ENCODE measurements around the gene PSMD12. TPM values are rescaled to one million over a fixed set of nuclear protein-coding genes. Genes with fewer than 3 reads are reported as not detected.

PSMD12 gene
- total RNA-seq, 1 donor from 2014 or later, result 20.2 TPM

DNA sequence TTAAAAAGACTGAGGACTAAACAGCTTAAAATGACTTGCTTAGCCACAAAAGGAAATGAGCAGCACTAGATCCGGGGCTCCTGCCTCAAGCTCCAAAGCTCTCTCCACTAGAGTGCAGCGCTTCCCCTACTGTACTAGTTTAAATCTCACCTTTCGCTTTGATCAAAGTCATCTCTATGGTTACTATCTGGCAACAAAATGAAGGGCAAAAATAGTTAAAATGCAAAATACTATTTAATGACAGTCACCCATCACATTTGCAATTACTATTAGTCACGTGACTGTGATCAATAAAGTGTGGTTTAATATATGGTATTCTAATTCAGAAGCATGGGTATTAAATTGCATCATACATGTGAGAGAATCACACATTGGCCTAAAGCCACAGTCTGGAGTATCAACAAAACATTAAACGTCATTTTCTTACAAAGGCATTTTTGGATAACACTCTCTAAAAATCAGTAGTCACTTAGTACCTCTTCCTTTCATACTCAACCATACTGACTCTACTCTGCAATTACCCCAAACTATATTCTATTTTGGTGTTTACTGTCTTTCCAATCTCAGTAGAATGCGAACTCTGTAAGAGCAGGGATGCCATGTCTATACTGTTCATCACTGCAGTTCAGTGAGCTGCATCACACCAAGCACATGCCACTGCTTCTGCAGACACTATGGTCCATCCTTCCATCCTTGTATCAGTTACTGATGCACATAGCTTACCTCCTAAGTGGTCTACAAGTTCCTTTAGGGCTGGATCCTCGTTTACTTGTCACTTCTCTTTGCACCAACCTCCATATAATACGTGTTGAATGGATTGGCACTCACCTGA lies 6.2 kb downstream of the PSMD12 start:
- H3K4me3 ChIP-seq (ENCODE audit: low read depth, low read length), result no peak overlapping the region
- TF ChIP-seq, protein P1, sequence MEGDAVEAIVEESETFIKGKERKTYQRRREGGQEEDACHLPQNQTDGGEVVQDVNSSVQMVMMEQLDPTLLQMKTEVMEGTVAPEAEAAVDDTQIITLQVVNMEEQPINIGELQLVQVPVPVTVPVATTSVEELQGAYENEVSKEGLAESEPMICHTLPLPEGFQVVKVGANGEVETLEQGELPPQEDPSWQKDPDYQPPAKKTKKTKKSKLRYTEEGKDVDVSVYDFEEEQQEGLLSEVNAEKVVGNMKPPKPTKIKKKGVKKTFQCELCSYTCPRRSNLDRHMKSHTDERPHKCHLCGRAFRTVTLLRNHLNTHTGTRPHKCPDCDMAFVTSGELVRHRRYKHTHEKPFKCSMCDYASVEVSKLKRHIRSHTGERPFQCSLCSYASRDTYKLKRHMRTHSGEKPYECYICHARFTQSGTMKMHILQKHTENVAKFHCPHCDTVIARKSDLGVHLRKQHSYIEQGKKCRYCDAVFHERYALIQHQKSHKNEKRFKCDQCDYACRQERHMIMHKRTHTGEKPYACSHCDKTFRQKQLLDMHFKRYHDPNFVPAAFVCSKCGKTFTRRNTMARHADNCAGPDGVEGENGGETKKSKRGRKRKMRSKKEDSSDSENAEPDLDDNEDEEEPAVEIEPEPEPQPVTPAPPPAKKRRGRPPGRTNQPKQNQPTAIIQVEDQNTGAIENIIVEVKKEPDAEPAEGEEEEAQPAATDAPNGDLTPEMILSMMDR (conservative IDR thresholded peaks at IDR 0.05; ENCODE audit: low read depth, low read length), result peak; percentile 45
- no peak for DNase-seq (ENCODE audit: low read depth)

DNA sequence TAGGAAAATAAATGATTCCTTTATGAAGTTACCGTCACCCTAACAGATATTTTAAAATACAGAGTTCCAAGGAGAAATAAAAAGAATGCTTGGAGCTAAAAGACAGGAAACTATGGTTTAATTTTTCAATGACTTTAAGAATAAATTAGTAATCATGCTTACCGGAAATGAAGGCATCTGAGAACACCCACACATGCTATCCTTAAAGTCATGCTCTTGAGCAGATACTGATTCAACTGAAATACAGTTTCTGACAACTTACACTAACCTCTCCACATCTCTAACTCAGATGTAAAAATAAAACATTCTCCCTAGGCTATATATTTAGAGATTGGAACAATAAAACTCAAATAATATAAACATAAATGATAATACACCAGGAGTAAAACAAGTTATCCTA lies 7.8 kb downstream of the PSMD12 start:
- H3K4me3 ChIP-seq (ENCODE audit: low read depth, low read length), result no peak overlapping the region
- TF ChIP-seq, protein P1 (conservative IDR thresholded peaks at IDR 0.05; ENCODE audit: low read depth, low read length), result no peak
- DNase-seq (ENCODE audit: low read depth), result no peak

DNA sequence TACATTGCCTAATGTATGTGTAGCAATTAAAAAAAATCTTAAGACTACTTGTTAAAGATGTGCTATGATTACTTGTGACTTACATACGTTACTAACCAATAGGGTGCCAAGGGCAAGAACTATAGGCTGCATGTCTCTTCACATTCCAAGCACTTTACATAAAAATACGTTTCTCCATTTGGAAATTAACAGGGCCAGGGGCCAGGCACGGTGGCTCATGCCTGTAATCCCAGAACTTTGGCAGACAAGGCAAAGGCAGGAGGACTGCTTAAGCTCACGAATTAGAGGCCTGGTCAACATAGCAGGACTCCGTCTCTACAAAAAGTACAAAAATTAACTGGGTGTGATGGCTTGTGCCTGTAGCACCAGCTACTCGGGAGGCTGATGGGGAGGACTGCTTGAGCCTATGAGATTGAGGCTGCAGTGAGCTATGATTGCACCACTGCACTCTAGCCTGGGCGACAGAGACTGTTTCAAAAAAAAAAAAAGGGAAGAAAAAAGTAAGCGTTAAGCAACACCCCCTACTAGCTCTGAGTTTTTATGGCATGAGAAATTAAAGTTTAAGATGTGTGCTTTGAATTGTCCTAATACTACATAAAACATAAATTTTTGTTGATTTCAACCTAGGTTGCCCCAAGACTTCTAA lies 12.3 kb downstream of the PSMD12 start:
- DNase-seq (ENCODE audit: low read depth), result no peak
- no peak overlapping the region for H3K4me3 ChIP-seq (ENCODE audit: low read depth, low read length)
- TF ChIP-seq, protein P1 (conservative IDR thresholded peaks at IDR 0.05; ENCODE audit: low read depth, low read length), result no peak

DNA sequence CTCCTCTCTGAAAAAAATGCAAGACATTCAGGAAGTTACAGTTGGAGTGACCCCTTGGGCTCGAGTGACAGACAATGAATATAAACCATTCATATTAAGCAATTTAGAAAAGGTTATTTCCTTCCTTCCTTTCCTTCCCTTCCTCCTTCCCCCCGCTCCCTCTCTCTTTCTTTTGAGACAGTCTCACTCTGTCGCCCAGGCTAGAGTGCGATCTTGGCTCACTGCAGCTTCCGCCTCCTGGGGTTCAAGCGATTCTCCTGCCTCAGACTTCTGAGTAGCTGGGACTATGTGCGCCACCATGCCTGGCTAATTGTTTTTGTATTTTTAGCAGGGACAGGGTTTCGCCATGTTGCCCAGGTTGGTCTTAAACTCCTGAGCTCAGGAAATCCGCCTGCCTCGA lies 13.2 kb downstream of the PSMD12 start:
- no peak overlapping the region for H3K4me3 ChIP-seq (ENCODE audit: low read depth, low read length)
- TF ChIP-seq, protein P1 (conservative IDR thresholded peaks at IDR 0.05; ENCODE audit: low read depth, low read length), result no peak
- DNase-seq (ENCODE audit: low read depth), result no peak

DNA sequence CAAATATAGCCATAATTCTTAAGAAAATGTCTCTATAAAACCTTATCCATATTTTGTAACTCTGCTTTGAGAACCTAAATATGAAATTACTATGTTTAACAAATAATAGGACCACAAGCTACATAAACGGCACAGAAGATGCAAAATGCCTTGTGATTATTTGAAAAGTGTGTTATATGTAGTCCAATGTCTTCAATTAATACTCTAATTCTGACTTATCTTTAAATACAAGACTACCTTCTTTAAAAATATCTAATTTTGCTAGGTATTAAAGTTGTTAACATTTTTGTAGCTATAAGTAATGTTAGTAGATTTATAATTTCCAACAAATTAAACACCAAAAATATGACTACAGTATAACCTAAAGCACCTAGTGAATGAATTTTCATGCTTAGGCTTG lies 17.0 kb downstream of the PSMD12 start:
- TF ChIP-seq, protein P1 (conservative IDR thresholded peaks at IDR 0.05; ENCODE audit: low read depth, low read length), result no peak
- H3K4me3 ChIP-seq (ENCODE audit: low read depth, low read length), result no peak overlapping the region
- DNase-seq (ENCODE audit: low read depth), result no peak

DNA sequence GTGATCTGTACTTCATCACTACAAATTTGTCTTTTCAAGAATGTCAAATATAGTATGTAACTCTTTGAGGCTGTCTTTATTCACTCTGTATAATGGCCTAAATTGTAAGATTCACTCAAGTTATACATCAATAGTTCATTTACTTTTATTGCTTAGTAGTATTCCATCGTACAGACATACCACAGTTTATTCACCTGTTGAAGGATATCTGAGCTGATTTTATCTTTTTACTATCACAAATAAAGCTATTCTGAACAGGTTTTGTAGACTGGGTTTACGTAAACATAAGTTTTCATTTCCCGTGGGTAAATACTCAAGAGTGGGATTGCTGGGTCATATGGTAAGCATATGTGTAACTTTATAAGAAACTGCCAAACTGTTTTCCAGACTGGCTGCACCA lies 18.6 kb downstream of the PSMD12 start:
- DNase-seq (ENCODE audit: low read depth), result no peak
- H3K4me3 ChIP-seq (ENCODE audit: low read depth, low read length), result no peak overlapping the region
- TF ChIP-seq, protein P1 (conservative IDR thresholded peaks at IDR 0.05; ENCODE audit: low read depth, low read length), result no peak
